ENCODE data around the gene BARX1.

BARX1 gene

GRCh38 chr9:93911136-93911745 lies 43.9 kb downstream of the BARX1 start:
- no peak overlapping the region for H3K4me3 ChIP-seq (ENCODE audit: low read depth, low read length)
- in situ Hi-C loops (cut with HindIII; ENCODE audit: low sequenced_read_pairs) = no loop called here
- DNase-seq (ENCODE audit: low read depth, low spot score) = no peak
- TF ChIP-seq, protein P1, sequence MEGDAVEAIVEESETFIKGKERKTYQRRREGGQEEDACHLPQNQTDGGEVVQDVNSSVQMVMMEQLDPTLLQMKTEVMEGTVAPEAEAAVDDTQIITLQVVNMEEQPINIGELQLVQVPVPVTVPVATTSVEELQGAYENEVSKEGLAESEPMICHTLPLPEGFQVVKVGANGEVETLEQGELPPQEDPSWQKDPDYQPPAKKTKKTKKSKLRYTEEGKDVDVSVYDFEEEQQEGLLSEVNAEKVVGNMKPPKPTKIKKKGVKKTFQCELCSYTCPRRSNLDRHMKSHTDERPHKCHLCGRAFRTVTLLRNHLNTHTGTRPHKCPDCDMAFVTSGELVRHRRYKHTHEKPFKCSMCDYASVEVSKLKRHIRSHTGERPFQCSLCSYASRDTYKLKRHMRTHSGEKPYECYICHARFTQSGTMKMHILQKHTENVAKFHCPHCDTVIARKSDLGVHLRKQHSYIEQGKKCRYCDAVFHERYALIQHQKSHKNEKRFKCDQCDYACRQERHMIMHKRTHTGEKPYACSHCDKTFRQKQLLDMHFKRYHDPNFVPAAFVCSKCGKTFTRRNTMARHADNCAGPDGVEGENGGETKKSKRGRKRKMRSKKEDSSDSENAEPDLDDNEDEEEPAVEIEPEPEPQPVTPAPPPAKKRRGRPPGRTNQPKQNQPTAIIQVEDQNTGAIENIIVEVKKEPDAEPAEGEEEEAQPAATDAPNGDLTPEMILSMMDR (IDR thresholded peaks at IDR 0.05; ENCODE audit: low read depth, low read length) = no peak

DNA sequence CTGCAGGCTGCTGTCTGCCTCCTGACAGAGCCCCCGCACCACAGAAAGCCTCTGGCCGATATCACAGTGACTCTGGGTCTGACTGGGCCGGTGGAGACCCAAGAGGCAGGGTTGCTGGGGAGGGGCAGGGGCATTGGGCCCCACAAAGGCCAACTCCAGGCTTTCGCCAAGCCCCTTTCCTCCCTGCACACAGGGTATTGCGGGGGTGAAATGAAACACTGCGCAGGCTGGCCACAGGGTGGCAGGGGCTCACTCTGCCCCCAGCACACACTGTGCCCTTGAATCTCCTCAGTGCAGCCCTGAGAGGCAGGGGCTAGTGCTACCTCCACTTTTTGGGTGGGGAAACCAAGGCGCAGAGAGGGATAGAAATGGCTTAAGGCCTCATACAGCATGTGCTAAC lies 44.6 kb downstream of the BARX1 start:
- no peak for DNase-seq (ENCODE audit: low read depth, low spot score)
- in situ Hi-C loops (cut with HindIII; ENCODE audit: low sequenced_read_pairs) = no loop called here
- H3K4me3 ChIP-seq (ENCODE audit: low read depth, low read length) = no peak overlapping the region
- TF ChIP-seq, protein P1 (IDR thresholded peaks at IDR 0.05; ENCODE audit: low read depth, low read length) = no peak

- TF ChIP-seq, protein P1 (IDR thresholded peaks at IDR 0.05; ENCODE audit: low read depth, low read length) = no peak
Observed at GRCh38 chr9:93910196-93910595, 45.0 kb downstream of the BARX1 start.

DNA sequence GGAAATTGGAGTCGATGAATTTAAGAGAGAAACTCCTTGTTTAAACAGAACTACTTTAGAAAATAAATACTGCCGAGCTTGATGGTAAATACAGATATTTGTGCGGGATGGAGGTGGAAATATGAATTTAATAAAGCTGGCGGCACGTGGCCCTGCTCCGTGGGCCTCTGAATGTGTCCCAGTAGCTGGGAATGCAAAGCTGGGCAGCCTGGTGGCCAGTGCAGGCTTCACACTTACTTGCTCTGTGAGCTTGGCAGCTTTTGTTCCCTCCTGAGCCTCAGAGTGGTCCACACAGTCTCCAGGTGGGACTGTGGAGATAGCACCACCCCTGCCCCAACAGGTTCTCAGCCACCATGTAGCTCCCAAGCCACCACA lies 45.9 kb downstream of the BARX1 start:
- no peak for DNase-seq (ENCODE audit: low read depth, low spot score)
- TF ChIP-seq, protein P1 (IDR thresholded peaks at IDR 0.05; ENCODE audit: low read depth, low read length) = no peak
- no peak overlapping the region for H3K4me3 ChIP-seq (ENCODE audit: low read depth, low read length)
- in situ Hi-C loops (cut with HindIII; ENCODE audit: low sequenced_read_pairs) = no loop called here

More at GRCh38 chr9:93910196-93910595, 45.0 kb downstream of the BARX1 start:
- in situ Hi-C loops (cut with HindIII; ENCODE audit: low sequenced_read_pairs) = no loop called here
- no peak overlapping the region for H3K4me3 ChIP-seq (ENCODE audit: low read depth, low read length)
- no peak for DNase-seq (ENCODE audit: low read depth, low spot score)

DNA sequence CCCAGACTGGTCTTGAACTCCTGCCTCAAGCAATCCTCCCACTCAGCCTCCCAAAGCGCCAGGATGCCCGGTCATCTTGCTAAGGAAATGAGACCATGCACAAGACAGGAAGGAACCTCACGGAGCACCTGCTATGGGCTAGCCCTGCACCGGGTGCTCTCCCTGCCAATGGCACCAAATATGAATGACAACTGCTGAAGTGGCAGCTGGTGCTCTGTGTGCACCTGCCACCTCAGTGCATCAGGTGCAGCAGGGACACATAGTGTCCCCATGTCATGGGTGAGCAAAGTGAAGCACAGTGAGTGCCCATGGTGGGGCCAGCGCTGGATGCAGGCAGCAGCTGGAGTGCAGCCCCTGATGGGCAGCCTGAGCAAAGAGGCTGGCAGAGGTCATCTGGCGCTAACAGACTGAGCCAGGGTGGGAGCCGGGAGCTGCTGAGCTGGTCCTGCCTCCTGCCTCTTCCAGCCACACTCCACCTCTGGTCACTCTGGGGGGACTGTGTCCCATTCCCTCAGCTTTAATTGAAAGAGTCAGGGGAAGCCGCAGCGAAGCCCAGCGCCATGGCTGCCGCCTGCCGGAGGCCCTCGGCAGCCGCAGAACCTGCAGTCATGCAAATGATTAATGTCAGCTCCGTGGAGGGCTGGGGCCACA lies 46.4 kb downstream of the BARX1 start:
- DNase-seq (ENCODE audit: low read depth, low spot score) = no peak
- TF ChIP-seq, protein P1 (IDR thresholded peaks at IDR 0.05; ENCODE audit: low read depth, low read length) = no peak
- no peak overlapping the region for H3K4me3 ChIP-seq (ENCODE audit: low read depth, low read length)
- in situ Hi-C loops (cut with HindIII; ENCODE audit: low sequenced_read_pairs) = no loop called here

- no peak for DNase-seq (ENCODE audit: low read depth, low spot score)
- TF ChIP-seq, protein P1 (IDR thresholded peaks at IDR 0.05; ENCODE audit: low read depth, low read length) = no peak
- in situ Hi-C loops (cut with HindIII; ENCODE audit: low sequenced_read_pairs) = no loop called here
- H3K4me3 ChIP-seq (ENCODE audit: low read depth, low read length) = no peak overlapping the region
Observed at GRCh38 chr9:93907551-93908199, 47.5 kb downstream of the BARX1 start.
